OCI-M1 (cell line): ENCODE results near the gene CHM.
"Not testable (repeated sequence)": the region's sequence is repeated elsewhere in the genome, so short reads cannot be mapped to it uniquely, and the experiment has no call there.

ENCODE experiments used
- DNase-seq: peaks from one replicate; lab custom pipeline; 2025; lab: John Stamatoyannopoulos, UW

Gene CHM

GRCh38 chrX:86047174-86047935 lies at the start of gene CHM:
CHM (minus strand) TSS chrX:86047558; CDS start chrX:86047532, 26 bp downstream.
- DNase-seq, result no peak

- no peak for DNase-seq
Measured at GRCh38 chrX:86078650-86079049, 31.3 kb upstream of the CHM start.

- DNase-seq, result no peak
Measured at GRCh38 chrX:86066998-86067397, 19.6 kb upstream of the CHM start.

- no peak for DNase-seq
Measured at GRCh38 chrX:86061407-86061806, 14.0 kb upstream of the CHM start.

GRCh38 chrX:86051741-86052140 lies 4.4 kb upstream of the CHM start:
- no peak for DNase-seq

- DNase-seq, result no peak
Measured at GRCh38 chrX:86047936-86048280, 550 bp upstream of the CHM start.

GRCh38 chrX:86044216-86044615 lies 3.1 kb downstream of the CHM start:
- no peak for DNase-seq

GRCh38 chrX:86039625-86040568 lies 7.5 kb downstream of the CHM start:
- no peak for DNase-seq

GRCh38 chrX:86033385-86033784 lies 14.0 kb downstream of the CHM start:
- no peak for DNase-seq

- DNase-seq, result no peak
Measured at GRCh38 chrX:86028681-86029080, 18.7 kb downstream of the CHM start.

- DNase-seq, result no peak
Measured at GRCh38 chrX:86023811-86024210, 23.5 kb downstream of the CHM start.

GRCh38 chrX:86021652-86022289 lies 25.6 kb downstream of the CHM start:
- no peak for DNase-seq

GRCh38 chrX:86016139-86016538 lies 31.2 kb downstream of the CHM start:
- no peak for DNase-seq

- not testable (repeated sequence) for DNase-seq
Measured at GRCh38 chrX:86014959-86015358, 32.4 kb downstream of the CHM start.

- no peak for DNase-seq
Measured at GRCh38 chrX:86014421-86014820, 32.9 kb downstream of the CHM start.

- DNase-seq, result no peak
Measured at GRCh38 chrX:86013792-86014191, 33.6 kb downstream of the CHM start.

- no peak for DNase-seq
Measured at GRCh38 chrX:86012188-86012587, 35.2 kb downstream of the CHM start.

GRCh38 chrX:86009803-86010202 lies 37.6 kb downstream of the CHM start:
- DNase-seq, result not testable (repeated sequence)

GRCh38 chrX:86007891-86008290 lies 39.5 kb downstream of the CHM start:
- not testable (repeated sequence) for DNase-seq

- DNase-seq, result peak; percentile 67
Measured at GRCh38 chrX:86002076-86002896, 45.1 kb downstream of the CHM start.

- DNase-seq, result no peak
Measured at GRCh38 chrX:85998954-85999353, 48.4 kb downstream of the CHM start.

GRCh38 chrX:85996555-85996954 lies 50.8 kb downstream of the CHM start:
- peak; percentile 1 for DNase-seq
